ENCODE results near the gene BTBD3. TPM values are rescaled to one million over a fixed set of nuclear protein-coding genes. Genes with fewer than 3 reads are reported as not detected.

The BTBD3 gene
- total and polyA plus RNA-seq, 3 donors from 2014 or later = 34.4 to 92.2 (median 83.6) TPM

DNA sequence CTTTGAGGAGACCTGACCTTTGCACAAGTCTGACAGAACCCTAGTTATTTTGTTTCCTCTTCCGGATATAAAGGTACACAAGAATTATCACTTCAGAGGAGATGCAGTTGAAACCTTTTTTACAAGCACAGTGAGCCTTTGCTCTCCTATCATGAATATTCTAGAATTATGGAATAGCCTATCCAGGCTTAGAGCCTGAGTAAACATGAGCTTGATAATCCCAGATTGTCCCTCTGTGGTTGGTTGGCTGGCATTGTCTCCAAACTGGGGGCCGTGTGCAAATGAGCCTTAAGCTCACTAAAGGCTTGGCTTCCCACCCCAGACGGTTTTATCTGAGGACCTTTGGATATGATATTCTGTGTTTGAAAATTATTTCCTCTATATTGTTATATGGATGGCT is 32.0 kb downstream of the BTBD3 start:
- Histone ChIP-seq H3K4me3 (no peak overlapping the region), H3K27ac (no peak overlapping the region), H3K4me1 (no peaks in the 10 kb centered on the region), H3K27me3 (no peaks in the 10 kb centered on the region), H3K36me3 (ENCODE audit: low read depth, missing control alignments) (no peaks in the 10 kb centered on the region), H3K9me3 (no peaks in the 10 kb centered on the region)
- 71 to 72% methylated on average over 3 of the region's 3 CpGs for WGBS, 2 donors
- DNase-seq = no peak
- intact Hi-C loops (cut with DNase I; ENCODE audit: low total_unique reads) = no loop called here
- TF ChIP-seq POLR2A (IDR thresholded peaks at IDR 0.05) = no peak
- TF ChIP-seq, protein P1, sequence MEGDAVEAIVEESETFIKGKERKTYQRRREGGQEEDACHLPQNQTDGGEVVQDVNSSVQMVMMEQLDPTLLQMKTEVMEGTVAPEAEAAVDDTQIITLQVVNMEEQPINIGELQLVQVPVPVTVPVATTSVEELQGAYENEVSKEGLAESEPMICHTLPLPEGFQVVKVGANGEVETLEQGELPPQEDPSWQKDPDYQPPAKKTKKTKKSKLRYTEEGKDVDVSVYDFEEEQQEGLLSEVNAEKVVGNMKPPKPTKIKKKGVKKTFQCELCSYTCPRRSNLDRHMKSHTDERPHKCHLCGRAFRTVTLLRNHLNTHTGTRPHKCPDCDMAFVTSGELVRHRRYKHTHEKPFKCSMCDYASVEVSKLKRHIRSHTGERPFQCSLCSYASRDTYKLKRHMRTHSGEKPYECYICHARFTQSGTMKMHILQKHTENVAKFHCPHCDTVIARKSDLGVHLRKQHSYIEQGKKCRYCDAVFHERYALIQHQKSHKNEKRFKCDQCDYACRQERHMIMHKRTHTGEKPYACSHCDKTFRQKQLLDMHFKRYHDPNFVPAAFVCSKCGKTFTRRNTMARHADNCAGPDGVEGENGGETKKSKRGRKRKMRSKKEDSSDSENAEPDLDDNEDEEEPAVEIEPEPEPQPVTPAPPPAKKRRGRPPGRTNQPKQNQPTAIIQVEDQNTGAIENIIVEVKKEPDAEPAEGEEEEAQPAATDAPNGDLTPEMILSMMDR (IDR thresholded peaks at IDR 0.05) = no peak

DNA sequence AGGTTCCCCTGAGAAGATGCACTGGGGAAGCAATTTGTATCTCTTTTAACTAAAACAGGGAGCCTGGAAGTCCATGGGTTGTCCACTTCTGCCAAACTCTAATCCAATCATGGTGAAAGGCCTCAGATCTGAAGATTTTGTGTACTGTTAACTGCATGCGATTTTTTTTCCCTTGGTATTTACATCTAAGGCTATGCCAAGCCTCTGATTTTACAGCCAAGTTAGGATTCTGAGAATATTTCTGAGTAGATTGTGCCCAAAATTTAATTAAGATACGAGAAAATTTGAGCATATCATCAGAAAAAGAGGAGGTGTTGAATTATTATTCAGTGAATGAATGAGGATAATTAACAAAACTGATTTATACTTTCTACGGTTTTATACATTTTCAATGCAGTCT is 34.0 kb downstream of the BTBD3 start:
- H3K27me3 ChIP-seq = no peaks in the 10 kb centered on the region
- TF ChIP-seq POLR2A (IDR thresholded peaks at IDR 0.05) = no peak
- TF ChIP-seq, protein P1 (IDR thresholded peaks at IDR 0.05) = no peak
- H3K4me1 ChIP-seq = no peaks in the 10 kb centered on the region
- H3K9me3 ChIP-seq = no peaks in the 10 kb centered on the region
- 77 to 88% methylated on average over 3 of the region's 3 CpGs for WGBS, 2 donors
- H3K27ac ChIP-seq = no peak overlapping the region
- intact Hi-C loops (cut with DNase I; ENCODE audit: low total_unique reads) = no loop called here
- no peaks in the 10 kb centered on the region for H3K36me3 ChIP-seq (ENCODE audit: low read depth, missing control alignments)
- no peak for DNase-seq
- H3K4me3 ChIP-seq = no peak overlapping the region

DNA sequence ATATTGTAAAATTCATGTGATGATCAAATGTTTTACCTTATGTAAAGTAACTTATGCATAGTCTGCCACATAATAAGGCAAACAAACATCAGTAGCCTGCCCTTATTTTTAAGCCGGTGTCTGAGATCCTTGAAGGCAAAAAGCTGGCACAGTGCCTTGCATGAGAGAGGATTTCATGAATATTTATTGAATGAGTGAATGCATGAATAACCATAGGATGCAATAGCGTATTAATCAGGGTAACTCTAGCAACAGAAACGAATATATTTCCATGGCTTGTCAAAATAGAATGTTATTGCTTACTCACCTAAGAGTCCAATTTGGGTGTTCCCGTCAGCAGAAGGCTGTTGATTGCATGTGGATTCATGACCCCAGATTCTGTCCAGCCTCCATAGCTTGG is 34.9 kb downstream of the BTBD3 start:
- intact Hi-C loops (cut with DNase I; ENCODE audit: low total_unique reads) = no loop called here
- Histone ChIP-seq H3K4me3 (no peak overlapping the region), H3K27me3 (no peaks in the 10 kb centered on the region), H3K27ac (no peak overlapping the region), H3K9me3 (no peaks in the 10 kb centered on the region), H3K4me1 (no peaks in the 10 kb centered on the region), H3K36me3 (ENCODE audit: low read depth, missing control alignments) (no peaks in the 10 kb centered on the region)
- TF ChIP-seq, protein P1 (IDR thresholded peaks at IDR 0.05) = no peak
- no peak for TF ChIP-seq POLR2A (IDR thresholded peaks at IDR 0.05)
- 92 to 93% methylated on average over 4 of the region's 4 CpGs for WGBS, 2 donors
- no peak for DNase-seq

DNA sequence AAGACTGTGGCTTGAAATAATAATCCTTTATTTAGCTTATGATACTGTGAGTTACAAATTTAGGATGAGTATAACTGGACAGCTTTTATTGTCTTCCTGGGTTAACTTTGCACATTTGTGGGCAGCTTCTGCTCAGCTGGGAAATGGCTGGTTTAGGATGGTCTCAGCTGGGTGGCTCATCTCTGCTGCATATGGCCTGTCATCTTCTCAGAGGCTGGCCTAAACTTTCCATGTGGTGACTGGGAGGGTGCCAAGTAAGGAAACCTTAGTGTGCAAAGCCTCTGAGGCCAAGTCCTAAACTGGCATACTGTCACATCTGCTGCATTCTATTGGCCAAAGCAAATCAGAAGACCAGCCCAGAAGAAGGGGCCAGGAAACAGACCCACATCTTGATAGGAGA is 40.2 kb downstream of the BTBD3 start:
- Histone ChIP-seq H3K27ac (no peak overlapping the region), H3K36me3 (ENCODE audit: low read depth, missing control alignments) (no peaks in the 10 kb centered on the region), H3K4me1 (no peaks in the 10 kb centered on the region), H3K4me3 (no peak overlapping the region), H3K27me3 (no peaks in the 10 kb centered on the region), H3K9me3 (no peaks in the 10 kb centered on the region)
- no peak for DNase-seq
- intact Hi-C loops (cut with DNase I; ENCODE audit: low total_unique reads) = no loop called here
- TF ChIP-seq, protein P1 (IDR thresholded peaks at IDR 0.05) = no peak
- no peak for TF ChIP-seq POLR2A (IDR thresholded peaks at IDR 0.05)

DNA sequence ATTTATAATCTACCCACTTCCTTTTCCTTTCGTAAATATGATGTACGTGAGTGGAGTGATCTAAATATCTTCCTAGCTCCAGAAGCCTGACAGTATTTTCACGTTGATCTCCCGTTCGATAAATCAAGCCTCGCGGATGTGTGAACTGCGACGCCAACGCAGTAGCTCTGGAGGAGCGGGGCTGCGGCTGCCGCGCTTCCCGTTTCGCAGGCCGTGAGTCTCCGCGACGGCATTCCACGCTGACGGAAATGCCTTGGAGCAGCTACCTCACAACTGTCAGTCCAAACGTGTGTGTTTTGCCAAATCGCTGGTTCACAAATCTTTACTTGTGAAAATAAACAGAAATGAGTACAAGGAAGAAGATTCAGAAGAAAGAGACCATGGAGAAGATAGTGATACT is 41.2 kb downstream of the BTBD3 start:
- peak; percentile 25 for DNase-seq
- no peak overlapping the region for H3K4me3 ChIP-seq
- intact Hi-C loops (cut with DNase I; ENCODE audit: low total_unique reads) = no loop called here
- TF ChIP-seq, protein P1 (IDR thresholded peaks at IDR 0.05) = no peak
- no peak for TF ChIP-seq POLR2A (IDR thresholded peaks at IDR 0.05)
- no peaks in the 10 kb centered on the region for H3K27me3 ChIP-seq
- WGBS, 2 donors = 41 to 70% methylated on average over 24 of the region's 24 CpGs
- no peaks in the 10 kb centered on the region for H3K4me1 ChIP-seq
- no peaks in the 10 kb centered on the region for H3K9me3 ChIP-seq
- H3K36me3 ChIP-seq (ENCODE audit: low read depth, missing control alignments) = no peaks in the 10 kb centered on the region
- H3K27ac ChIP-seq = no peak overlapping the region

All from testis (tissue), 3 donors.